NCI-H748 (cell line): ENCODE measurements around the gene CECR2.

Experiments
- DNase-seq: peaks from one replicate; lab custom pipeline; 2025; ENCODE audit not compliant: unreplicated experiment; lab: John Stamatoyannopoulos, UW

Gene CECR2

GRCh38 chr22:17369439-17370025 lies at the start of gene CECR2:
TSS of gene CECR2 (plus strand) at chr22:17369460. CDS start at chr22:17369784, 324 bp downstream.
- peak; percentile 65 for DNase-seq

- peak; percentile 9 for DNase-seq
Measured at GRCh38 chr22:17319546-17319945, 49.7 kb upstream of the CECR2 start.

- no peak for DNase-seq
Measured at GRCh38 chr22:17322511-17322910, 46.7 kb upstream of the CECR2 start.

- no peak for DNase-seq
Measured at GRCh38 chr22:17331690-17332089, 37.6 kb upstream of the CECR2 start.

GRCh38 chr22:17332109-17332800 lies 37.0 kb upstream of the CECR2 start:
- DNase-seq, result no peak

GRCh38 chr22:17334059-17334458 lies 35.2 kb upstream of the CECR2 start:
- DNase-seq, result no peak

GRCh38 chr22:17334983-17335382 lies 34.3 kb upstream of the CECR2 start:
- DNase-seq, result no peak

GRCh38 chr22:17336061-17336460 lies 33.2 kb upstream of the CECR2 start:
- DNase-seq, result no peak

GRCh38 chr22:17337639-17338038 lies 31.6 kb upstream of the CECR2 start:
- no peak for DNase-seq

- DNase-seq, result no peak
Measured at GRCh38 chr22:17339095-17339693, 30.1 kb upstream of the CECR2 start.

- DNase-seq, result no peak
Measured at GRCh38 chr22:17342361-17342760, 26.9 kb upstream of the CECR2 start.

- DNase-seq, result no peak
Measured at GRCh38 chr22:17343766-17344165, 25.5 kb upstream of the CECR2 start.

- no peak for DNase-seq
Measured at GRCh38 chr22:17346578-17346977, 22.7 kb upstream of the CECR2 start.

- DNase-seq, result no peak
Measured at GRCh38 chr22:17347724-17348123, 21.5 kb upstream of the CECR2 start.

- no peak for DNase-seq
Measured at GRCh38 chr22:17348464-17349103, 20.7 kb upstream of the CECR2 start.

- peak; percentile 12 for DNase-seq
Measured at GRCh38 chr22:17349172-17349571, 20.1 kb upstream of the CECR2 start.

GRCh38 chr22:17350292-17350691 lies 19.0 kb upstream of the CECR2 start:
- no peak for DNase-seq

GRCh38 chr22:17352798-17353197 lies 16.5 kb upstream of the CECR2 start:
- no peak for DNase-seq

GRCh38 chr22:17357688-17358087 lies 11.6 kb upstream of the CECR2 start:
- no peak for DNase-seq

GRCh38 chr22:17358415-17358814 lies 10.8 kb upstream of the CECR2 start:
- no peak for DNase-seq

GRCh38 chr22:17359501-17359900 lies 9.8 kb upstream of the CECR2 start:
- DNase-seq, result no peak

- DNase-seq, result no peak
Measured at GRCh38 chr22:17366329-17366728, 2.9 kb upstream of the CECR2 start.
